ENCODE measurements around the gene LYSMD2.

LYSMD2 gene

DNA sequence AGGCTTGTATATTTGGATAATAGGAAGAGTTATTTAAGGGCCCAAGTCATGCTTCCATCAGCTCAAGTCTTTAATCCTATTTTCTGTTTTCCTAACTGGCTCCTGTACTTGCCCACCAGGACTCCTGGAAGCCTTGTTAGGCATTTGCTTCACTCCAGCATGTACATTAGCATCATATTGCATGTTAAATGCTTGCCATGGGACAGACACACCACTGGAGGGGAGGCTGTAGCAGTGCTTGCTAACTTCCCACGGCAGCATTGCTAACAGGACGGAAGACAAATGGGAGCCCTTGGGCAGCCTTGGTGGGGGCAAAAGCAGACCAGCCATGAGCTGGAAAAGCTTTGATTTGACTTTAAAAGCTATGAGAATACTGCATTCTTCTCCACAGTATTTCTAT lies 20.0 kb upstream of the LYSMD2 start:
- Histone ChIP-seq H3K9ac (ENCODE audit: insufficient read length) (no peak overlapping the region), H3K9me3 (ENCODE audit: low read depth, low read length) (no peaks in the 10 kb centered on the region), H3K36me3 (ENCODE audit: insufficient read depth, low read length) (no peaks in the 10 kb centered on the region), H3K27ac (no peak overlapping the region), H3K4me3 (no peak overlapping the region)
- DNase-seq (ENCODE audit: low read depth, low spot score): no peak
- TF ChIP-seq POLR2AphosphoS5 (IDR thresholded peaks at IDR 0.05; ENCODE audit: borderline replicate concordance, low read depth, low read length) (no peak), EZH2 (IDR thresholded peaks at IDR 0.05) (no peak), FOXP2 (optimal IDR thresholded peaks at IDR 0.05; ENCODE audit: control extremely low read depth, extremely low read length, insufficient read depth) (no peak)

DNA sequence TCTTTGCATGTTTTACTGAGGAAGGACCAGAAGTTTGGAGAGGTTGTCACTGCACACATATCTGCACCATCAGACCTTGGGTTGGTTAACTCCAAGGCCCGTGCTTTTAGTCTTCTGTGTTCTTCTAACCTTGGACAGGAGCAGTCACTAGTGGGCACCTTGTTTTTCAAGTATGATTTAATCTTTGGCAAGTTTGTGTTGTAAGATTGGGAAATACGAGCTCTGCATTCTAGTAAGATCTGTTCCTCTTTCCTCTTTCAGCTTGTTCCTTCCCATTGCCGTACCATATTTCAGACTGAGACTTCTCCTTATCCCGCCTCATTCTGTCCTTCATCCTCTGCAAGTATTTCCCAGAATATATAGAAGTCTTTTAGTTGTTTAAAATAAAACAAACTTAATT lies 19.0 kb upstream of the LYSMD2 start:
- no peak overlapping the region for H3K9ac ChIP-seq (ENCODE audit: insufficient read length)
- TF ChIP-seq FOXP2 (optimal IDR thresholded peaks at IDR 0.05; ENCODE audit: control extremely low read depth, extremely low read length, insufficient read depth) (no peak), POLR2AphosphoS5 (IDR thresholded peaks at IDR 0.05; ENCODE audit: borderline replicate concordance, low read depth, low read length) (no peak), EZH2 (IDR thresholded peaks at IDR 0.05) (no peak)
- H3K27ac ChIP-seq: no peak overlapping the region
- H3K9me3 ChIP-seq (ENCODE audit: low read depth, low read length): no peaks in the 10 kb centered on the region
- H3K4me3 ChIP-seq: no peak overlapping the region
- no peaks in the 10 kb centered on the region for H3K36me3 ChIP-seq (ENCODE audit: insufficient read depth, low read length)
- no peak for DNase-seq (ENCODE audit: low read depth, low spot score)

DNA sequence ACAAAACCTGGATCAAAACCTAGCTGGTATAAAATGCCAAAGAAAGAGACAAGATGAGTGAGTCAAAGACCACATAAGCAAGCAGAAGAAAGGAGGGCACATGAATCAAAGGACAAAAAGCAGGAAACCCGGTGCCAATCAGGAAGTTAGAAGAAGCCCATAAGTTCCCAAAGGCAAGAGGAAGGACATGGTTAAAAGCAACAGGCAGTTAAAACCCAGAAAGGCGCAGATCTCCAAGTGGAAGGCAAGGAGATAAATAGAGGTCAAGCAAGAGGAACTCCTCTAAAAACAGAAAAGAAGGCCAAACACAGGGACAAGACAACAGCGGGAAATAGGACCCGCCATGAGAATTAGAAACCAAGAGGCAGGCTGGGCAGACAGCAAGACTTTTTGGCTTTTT lies 18.3 kb upstream of the LYSMD2 start:
- no peak overlapping the region for H3K4me3 ChIP-seq
- no peaks in the 10 kb centered on the region for H3K36me3 ChIP-seq (ENCODE audit: insufficient read depth, low read length)
- TF ChIP-seq POLR2AphosphoS5 (IDR thresholded peaks at IDR 0.05; ENCODE audit: borderline replicate concordance, low read depth, low read length): no peak
- TF ChIP-seq FOXP2 (optimal IDR thresholded peaks at IDR 0.05; ENCODE audit: control extremely low read depth, extremely low read length, insufficient read depth): no peak
- no peak for TF ChIP-seq EZH2 (IDR thresholded peaks at IDR 0.05)
- H3K9me3 ChIP-seq (ENCODE audit: low read depth, low read length): no peaks in the 10 kb centered on the region
- DNase-seq (ENCODE audit: low read depth, low spot score): no peak
- H3K27ac ChIP-seq: no peak overlapping the region
- H3K9ac ChIP-seq (ENCODE audit: insufficient read length): no peak overlapping the region

DNA sequence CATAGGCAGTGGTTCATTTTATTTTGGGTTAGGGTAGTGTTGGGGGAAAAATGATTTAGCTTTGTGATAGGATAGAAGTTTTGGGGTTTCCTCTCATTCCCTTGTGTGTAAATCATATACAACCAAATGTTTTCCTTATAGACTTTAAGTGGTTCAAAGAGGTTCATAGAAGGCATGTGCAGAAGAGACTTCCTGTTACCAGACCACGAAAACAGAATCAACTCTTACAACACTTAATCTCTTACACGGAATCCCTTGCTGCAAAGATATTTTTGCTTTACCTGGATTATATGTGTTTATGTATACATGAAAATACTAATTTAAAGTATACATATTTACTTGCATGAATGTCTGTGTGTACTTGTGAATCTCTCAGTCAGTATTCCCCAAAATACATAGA lies 16.8 kb upstream of the LYSMD2 start:
- Histone ChIP-seq H3K36me3 (ENCODE audit: insufficient read depth, low read length) (no peaks in the 10 kb centered on the region), H3K27ac (no peak overlapping the region), H3K9ac (ENCODE audit: insufficient read length) (no peak overlapping the region), H3K9me3 (ENCODE audit: low read depth, low read length) (no peaks in the 10 kb centered on the region), H3K4me3 (no peak overlapping the region)
- TF ChIP-seq FOXP2 (optimal IDR thresholded peaks at IDR 0.05; ENCODE audit: control extremely low read depth, extremely low read length, insufficient read depth) (no peak), EZH2 (IDR thresholded peaks at IDR 0.05) (no peak), POLR2AphosphoS5 (IDR thresholded peaks at IDR 0.05; ENCODE audit: borderline replicate concordance, low read depth, low read length) (no peak)
- no peak for DNase-seq (ENCODE audit: low read depth, low spot score)

DNA sequence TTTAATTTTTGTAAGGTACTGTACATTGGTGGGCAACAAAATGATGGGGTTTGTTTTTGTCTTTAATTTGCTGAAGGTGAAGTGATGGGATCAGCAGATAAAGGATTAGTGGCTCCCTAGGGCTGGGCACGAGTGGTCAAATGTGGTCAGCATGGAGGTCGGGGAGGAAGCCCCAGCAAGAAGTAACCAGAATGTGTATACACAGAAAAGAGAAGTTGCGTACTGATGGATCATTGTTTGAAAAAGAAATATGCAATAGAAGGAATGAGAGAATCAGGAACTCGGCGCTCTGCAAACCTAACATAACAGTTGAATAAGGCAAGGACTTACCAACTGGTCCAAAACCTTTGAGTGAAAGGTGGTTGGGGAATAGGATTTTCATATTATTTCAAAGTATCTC lies 15.4 kb upstream of the LYSMD2 start:
- Histone ChIP-seq H3K4me3 (no peak overlapping the region), H3K9me3 (ENCODE audit: low read depth, low read length) (no peaks in the 10 kb centered on the region), H3K36me3 (ENCODE audit: insufficient read depth, low read length) (no peaks in the 10 kb centered on the region), H3K9ac (ENCODE audit: insufficient read length) (no peak overlapping the region), H3K27ac (no peak overlapping the region)
- DNase-seq (ENCODE audit: low read depth, low spot score): no peak
- TF ChIP-seq POLR2AphosphoS5 (IDR thresholded peaks at IDR 0.05; ENCODE audit: borderline replicate concordance, low read depth, low read length) (no peak), EZH2 (IDR thresholded peaks at IDR 0.05) (no peak), FOXP2 (optimal IDR thresholded peaks at IDR 0.05; ENCODE audit: control extremely low read depth, extremely low read length, insufficient read depth) (no peak)

DNA sequence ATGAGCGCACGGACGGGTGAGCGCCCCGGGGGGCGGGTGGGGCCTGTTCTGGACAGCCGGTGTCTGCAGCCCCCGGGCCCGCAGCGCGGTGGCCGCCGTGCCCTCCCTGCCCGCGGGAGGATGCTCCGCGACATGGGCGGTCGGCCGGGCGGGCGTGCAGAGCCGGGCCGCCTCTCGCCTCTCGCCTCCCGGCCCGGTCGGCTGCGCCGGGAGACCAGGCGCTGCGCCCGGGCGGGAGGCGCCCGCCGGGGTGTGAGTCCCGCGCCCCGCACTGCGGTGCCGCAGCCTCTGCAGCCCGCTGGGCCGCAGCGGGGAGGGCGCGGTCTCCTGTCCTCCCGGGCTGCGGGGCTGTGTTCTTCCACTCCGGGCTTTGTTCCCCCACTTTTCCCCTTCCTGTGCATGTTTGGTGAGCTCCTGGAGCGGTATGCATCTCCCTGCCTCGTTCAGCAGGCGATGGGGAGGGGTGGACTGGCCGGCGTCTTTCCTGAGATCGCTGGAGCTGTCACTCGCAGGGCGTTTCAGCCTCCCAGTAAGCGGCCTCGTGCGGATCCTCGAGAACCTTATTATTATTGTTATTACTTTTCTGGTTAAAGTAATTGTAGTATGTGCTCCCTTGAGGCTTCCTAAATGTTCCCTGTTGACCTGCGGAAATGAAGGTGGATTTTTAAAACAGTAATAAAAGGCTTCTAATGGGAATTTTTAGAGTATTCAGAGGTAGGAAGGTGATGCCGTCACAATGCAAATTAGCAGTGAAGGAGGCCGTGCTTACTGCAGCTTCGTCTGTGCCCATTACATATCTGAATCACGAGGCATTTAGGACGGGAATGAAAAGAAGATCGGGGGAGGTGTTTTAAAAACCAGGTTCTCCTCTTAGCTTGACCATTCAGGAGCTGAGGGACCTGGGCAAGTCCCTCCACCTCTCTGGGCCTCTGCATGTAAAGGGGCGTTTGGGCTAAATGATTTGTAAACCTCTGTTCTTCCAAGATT lies 14.5 kb upstream of the LYSMD2 start:
- H3K9me3 ChIP-seq (ENCODE audit: low read depth, low read length): no peaks in the 10 kb centered on the region
- peak overlapping the region; percentile 71 for H3K4me3 ChIP-seq
- no peak for DNase-seq (ENCODE audit: low read depth, low spot score)
- no peak overlapping the region for H3K9ac ChIP-seq (ENCODE audit: insufficient read length)
- H3K27ac ChIP-seq: no peak overlapping the region
- TF ChIP-seq FOXP2 (optimal IDR thresholded peaks at IDR 0.05; ENCODE audit: control extremely low read depth, extremely low read length, insufficient read depth): no peak
- TF ChIP-seq POLR2AphosphoS5 (IDR thresholded peaks at IDR 0.05; ENCODE audit: borderline replicate concordance, low read depth, low read length): no peak
- TF ChIP-seq EZH2 (IDR thresholded peaks at IDR 0.05): no peak
- no peaks in the 10 kb centered on the region for H3K36me3 ChIP-seq (ENCODE audit: insufficient read depth, low read length)

DNA sequence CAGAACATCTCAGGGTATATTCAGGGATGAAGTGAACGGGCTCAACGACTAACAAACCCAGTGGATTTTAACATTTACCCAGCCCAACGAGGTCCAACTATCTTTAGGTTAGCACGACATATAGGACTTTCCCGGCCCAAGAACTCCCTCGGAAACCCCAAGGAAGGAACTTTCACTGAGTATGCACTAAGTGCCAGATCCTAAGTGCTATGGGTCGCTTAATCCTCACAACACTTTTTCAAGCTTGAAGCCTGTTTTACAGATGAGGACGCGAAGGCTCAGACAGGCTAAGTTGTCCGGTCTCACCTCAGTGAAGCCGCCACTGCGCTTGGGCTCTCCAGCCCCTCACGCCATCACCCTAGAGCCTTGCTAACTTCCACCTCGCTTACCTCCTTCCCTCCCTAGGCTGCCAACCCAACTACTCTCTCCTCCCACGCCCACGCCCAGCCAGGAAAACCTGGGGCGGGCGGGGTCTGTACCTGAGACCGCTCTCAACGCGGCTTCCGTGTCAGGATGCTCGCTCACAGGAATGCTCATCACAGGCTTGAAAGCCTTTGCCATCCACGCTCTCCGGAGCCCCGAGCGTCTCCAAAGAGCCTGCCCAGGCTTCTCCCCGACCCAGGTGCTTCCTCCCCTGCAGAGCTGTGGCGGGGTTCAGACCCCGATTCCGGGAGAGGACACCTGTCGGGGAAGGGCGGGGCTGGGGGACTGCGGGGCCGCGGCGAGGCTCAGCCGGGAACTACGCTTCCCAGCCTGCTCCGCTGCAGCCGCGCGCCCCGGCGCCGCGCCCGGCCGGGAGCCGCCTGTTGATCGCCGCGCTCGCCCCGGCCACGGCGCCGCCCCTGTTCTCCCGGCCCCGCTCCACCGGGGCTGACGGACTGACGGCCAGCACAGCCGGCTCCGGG lies 13.6 kb upstream of the LYSMD2 start, which contains the start of gene TMOD2:
Gene TMOD2 (plus strand): TSS at position 806 of the 905 bp plus-strand sequence. CDS start 14,845 bp downstream, outside the sequence.
- TF ChIP-seq FOXP2 (optimal IDR thresholded peaks at IDR 0.05; ENCODE audit: control extremely low read depth, extremely low read length, insufficient read depth) (no peak), POLR2AphosphoS5 (IDR thresholded peaks at IDR 0.05; ENCODE audit: borderline replicate concordance, low read depth, low read length) (no peak), EZH2 (IDR thresholded peaks at IDR 0.05) (peak; percentile 94)
- DNase-seq (ENCODE audit: low read depth, low spot score): no peak

DNA sequence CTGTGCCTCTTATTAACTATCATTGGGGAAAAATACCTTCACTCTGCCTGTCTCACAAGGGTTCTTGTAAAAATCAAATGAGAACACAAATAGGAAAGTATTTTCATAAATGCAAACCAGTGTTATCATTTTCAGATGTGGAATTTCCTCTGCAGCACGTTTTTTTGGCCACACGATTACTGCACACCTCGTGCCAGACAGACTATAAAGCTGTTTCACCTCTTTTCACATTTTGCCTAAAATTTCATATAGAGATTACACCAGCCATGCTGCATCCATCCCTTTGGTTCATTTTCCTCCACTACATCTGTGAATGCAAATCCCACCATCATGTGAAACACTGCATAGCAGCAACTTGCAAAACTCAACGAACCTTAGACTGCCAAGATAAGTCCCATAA lies 12.7 kb upstream of the LYSMD2 start:
- H3K9ac ChIP-seq (ENCODE audit: insufficient read length): no peak overlapping the region

More for the DNA sequence above, 13.6 kb upstream of the LYSMD2 start, which contains the start of gene TMOD2:
- peak within 1 kb of the TSS; percentile 71 for H3K4me3 ChIP-seq
- H3K9ac ChIP-seq (ENCODE audit: insufficient read length): no peak within 1 kb of the TSS
- no peak within 1 kb of the TSS for H3K27ac ChIP-seq
- no peaks in the 10 kb centered on the region for H3K36me3 ChIP-seq (ENCODE audit: insufficient read depth, low read length)
- no peaks in the 10 kb centered on the region for H3K9me3 ChIP-seq (ENCODE audit: low read depth, low read length)

More for the DNA sequence above, 12.7 kb upstream of the LYSMD2 start:
- no peaks in the 10 kb centered on the region for H3K9me3 ChIP-seq (ENCODE audit: low read depth, low read length)
- no peaks in the 10 kb centered on the region for H3K36me3 ChIP-seq (ENCODE audit: insufficient read depth, low read length)
- DNase-seq (ENCODE audit: low read depth, low spot score): no peak
- no peak overlapping the region for H3K4me3 ChIP-seq
- H3K27ac ChIP-seq: no peak overlapping the region
- TF ChIP-seq EZH2 (IDR thresholded peaks at IDR 0.05) (no peak), POLR2AphosphoS5 (IDR thresholded peaks at IDR 0.05; ENCODE audit: borderline replicate concordance, low read depth, low read length) (no peak), FOXP2 (optimal IDR thresholded peaks at IDR 0.05; ENCODE audit: control extremely low read depth, extremely low read length, insufficient read depth) (no peak)
